ENCODE measurements around the gene RNF215.

Gene RNF215

DNA sequence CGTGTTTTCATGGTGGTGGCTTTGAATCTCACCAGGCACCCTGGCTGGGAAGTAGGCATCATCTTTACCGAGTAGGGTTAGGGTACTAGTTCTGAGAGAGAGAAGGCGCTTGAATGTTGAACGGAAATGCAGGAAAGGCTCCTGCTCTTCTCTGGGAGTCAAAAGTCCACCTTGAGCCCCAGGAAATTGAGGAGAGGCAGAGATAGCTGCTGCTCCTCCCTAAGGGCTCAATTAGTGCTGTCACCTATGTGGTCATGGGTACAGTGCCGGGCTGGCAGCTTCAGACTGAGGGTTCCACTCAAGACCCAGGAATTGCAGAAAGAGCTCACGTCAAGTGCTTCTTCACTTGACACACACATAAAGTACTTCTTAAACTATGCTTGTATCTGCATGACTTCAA lies 28.7 kb downstream of the RNF215 start:
- TF ChIP-seq, protein P1, sequence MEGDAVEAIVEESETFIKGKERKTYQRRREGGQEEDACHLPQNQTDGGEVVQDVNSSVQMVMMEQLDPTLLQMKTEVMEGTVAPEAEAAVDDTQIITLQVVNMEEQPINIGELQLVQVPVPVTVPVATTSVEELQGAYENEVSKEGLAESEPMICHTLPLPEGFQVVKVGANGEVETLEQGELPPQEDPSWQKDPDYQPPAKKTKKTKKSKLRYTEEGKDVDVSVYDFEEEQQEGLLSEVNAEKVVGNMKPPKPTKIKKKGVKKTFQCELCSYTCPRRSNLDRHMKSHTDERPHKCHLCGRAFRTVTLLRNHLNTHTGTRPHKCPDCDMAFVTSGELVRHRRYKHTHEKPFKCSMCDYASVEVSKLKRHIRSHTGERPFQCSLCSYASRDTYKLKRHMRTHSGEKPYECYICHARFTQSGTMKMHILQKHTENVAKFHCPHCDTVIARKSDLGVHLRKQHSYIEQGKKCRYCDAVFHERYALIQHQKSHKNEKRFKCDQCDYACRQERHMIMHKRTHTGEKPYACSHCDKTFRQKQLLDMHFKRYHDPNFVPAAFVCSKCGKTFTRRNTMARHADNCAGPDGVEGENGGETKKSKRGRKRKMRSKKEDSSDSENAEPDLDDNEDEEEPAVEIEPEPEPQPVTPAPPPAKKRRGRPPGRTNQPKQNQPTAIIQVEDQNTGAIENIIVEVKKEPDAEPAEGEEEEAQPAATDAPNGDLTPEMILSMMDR (conservative IDR thresholded peaks at IDR 0.05; ENCODE audit: low read depth) = no peak
- CTCF ChIA-PET = interaction anchor here (1.4 kb wide), 1 partner anchor 16 kb away, joined by 3 read pairs; no protein-coding TSS in a partner anchor
- POLR2A ChIA-PET (ENCODE audit: low non-redundant PET) = no interaction called here
- DNase-seq (ENCODE audit: low spot score) = no peak
- H3K27ac ChIP-seq = no peak overlapping the region

DNA sequence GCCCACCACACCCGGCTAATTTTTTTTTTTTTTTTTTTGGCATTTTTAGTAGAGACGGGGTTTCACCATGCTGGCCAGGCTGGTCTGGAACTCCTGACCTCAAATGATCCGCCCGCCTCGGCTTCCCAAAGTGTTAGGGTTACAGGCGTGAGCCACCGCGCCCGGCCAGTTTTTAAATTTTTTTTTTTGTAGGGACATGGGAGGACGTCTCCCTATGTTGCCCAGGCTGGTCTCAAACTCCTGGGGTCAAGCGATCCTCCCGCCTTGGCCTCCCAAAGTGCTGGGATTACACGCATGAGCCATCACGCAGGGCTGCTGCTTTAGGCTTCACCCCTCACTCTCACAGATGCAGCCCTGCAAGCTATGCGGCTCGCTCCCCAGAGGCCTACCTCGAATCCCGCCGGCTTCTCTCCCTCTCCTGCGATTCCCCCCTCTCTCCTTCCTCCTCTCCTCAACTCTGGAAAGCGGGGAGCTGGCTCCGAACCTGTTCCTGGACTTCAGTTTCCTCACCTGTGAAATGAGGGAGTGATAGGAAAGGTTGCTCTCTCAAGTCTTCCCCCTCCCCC lies 29.5 kb downstream of the RNF215 start:
- peak overlapping the region; percentile 87; the same call in 1 of the 2 replicates for H3K27ac ChIP-seq
- POLR2A ChIA-PET (ENCODE audit: low non-redundant PET) = no interaction called here
- TF ChIP-seq, protein P1 (conservative IDR thresholded peaks at IDR 0.05; ENCODE audit: low read depth) = no peak
- CTCF ChIA-PET = interaction anchor here (1.4 kb wide), 1 partner anchor 17 kb away, joined by 3 read pairs; no protein-coding TSS in a partner anchor
- DNase-seq (ENCODE audit: low spot score) = no peak

DNA sequence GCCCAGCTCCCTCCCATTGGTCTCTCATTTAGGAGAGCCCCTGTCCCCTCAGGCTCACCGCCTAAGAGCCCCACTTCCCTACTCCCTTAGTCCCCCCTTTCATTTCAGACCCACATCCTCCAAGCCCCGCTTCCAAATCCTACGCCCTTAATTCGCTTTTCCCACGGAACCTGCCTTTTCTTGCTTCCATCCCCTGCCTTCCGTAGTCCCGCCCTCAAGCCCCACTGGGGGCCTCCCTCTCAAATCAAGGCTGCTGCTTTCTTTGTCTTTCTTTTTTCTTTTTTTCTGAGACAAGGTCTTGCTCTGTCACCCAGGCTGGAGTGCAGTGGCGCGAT lies 30.0 kb downstream of the RNF215 start:
- no peak for DNase-seq (ENCODE audit: low spot score)
- POLR2A ChIA-PET (ENCODE audit: low non-redundant PET) = interaction anchor here (0.6 kb wide), 1 partner anchor 61 kb away, joined by 3 read pairs; no protein-coding TSS in a partner anchor
- TF ChIP-seq, protein P1 (conservative IDR thresholded peaks at IDR 0.05; ENCODE audit: low read depth) = no peak
- CTCF ChIA-PET = no interaction called here
- peak overlapping the region; percentile 87 for H3K27ac ChIP-seq

- peak; percentile 77 for DNase-seq (ENCODE audit: low spot score)
- CTCF ChIA-PET = no interaction called here
- H3K27ac ChIP-seq = peak within 1 kb of the TSS; percentile 87
- POLR2A ChIA-PET (ENCODE audit: low non-redundant PET) = interaction anchor here (0.6 kb wide), 1 partner anchor 61 kb away, joined by 3 read pairs; no protein-coding TSS in a partner anchor
- TF ChIP-seq, protein P1 (conservative IDR thresholded peaks at IDR 0.05; ENCODE audit: low read depth) = no peak
These were observed 30.6 kb downstream of the RNF215 start, which contains the start of the genes CCDC157 and SF3A1 for GRCh38 chr22:30356449-30357235. Gene CCDC157, plus strand, starts transcription at chr22:30357007. Its CDS starts 8,994 bp downstream, at chr22:30366001. Gene SF3A1, minus strand, starts transcription at chr22:30356894. Its CDS starts 102 bp downstream, at chr22:30356792.

DNA sequence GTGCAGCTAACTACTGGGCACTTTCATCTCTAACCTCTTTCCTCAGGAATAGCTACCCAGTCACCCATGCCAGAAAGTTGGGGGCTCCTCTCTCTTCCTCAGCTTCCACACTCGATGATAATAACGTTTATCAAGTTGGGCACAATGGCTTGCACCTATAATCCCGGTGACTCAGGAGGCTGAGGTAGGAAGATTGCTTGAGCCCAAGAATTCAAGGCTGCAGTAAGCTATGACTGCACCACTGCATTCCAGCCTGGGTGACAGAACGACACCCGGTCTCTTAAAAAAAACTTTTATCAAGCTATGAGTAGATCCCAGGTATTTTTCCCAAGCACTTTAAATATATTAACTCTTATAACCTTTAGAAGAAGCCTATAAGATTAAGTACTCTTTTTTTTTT lies 32.6 kb downstream of the RNF215 start:
- H3K27ac ChIP-seq = no peak overlapping the region
- ChIA-PET POLR2A (ENCODE audit: low non-redundant PET) (no interaction called here), CTCF (interaction anchor here (0.6 kb wide), 2 partner anchors 95 to 531 kb away, joined by 3 to 5 read pairs; no protein-coding TSS in a partner anchor)
- TF ChIP-seq, protein P1 (conservative IDR thresholded peaks at IDR 0.05; ENCODE audit: low read depth) = no peak
- DNase-seq (ENCODE audit: low spot score) = no peak

- CTCF ChIA-PET = interaction anchor here (0.6 kb wide), 1 partner anchor 36 kb away, joined by 3 read pairs; the partner anchor contains the start of gene RNF215
These were observed 36.0 kb downstream of the RNF215 start for GRCh38 chr22:30351226-30351625.

More at GRCh38 chr22:30351226-30351625, 36.0 kb downstream of the RNF215 start:
- no peak for DNase-seq (ENCODE audit: low spot score)
- POLR2A ChIA-PET (ENCODE audit: low non-redundant PET) = no interaction called here
- TF ChIP-seq, protein P1 (conservative IDR thresholded peaks at IDR 0.05; ENCODE audit: low read depth) = no peak
- H3K27ac ChIP-seq = no peak overlapping the region

Data from RWPE1 (cell line).